B cell (primary cell): ENCODE results near the gene MAP4K1. TPM values are rescaled to one million over a fixed set of nuclear protein-coding genes. Genes with fewer than 3 reads are reported as not detected.

Experiments
- ATAC-seq: fragments of 200-7000 bp; cut with Tn5 transposase; one replicate; pipeline ENCODE4 v1.10.0; 2021; ENCODE audit warnings: low read depth, mild to moderate bottlenecking, moderate number of reproducible peaks, moderate library complexity
- CTCF ChIA-PET: fragments of 350-600 bp; sonication (Branson Sonifier 250); formaldehyde crosslinking; loops from one replicate; lab custom pipeline; 2021; ENCODE audit warnings: antibody characterized with exemption, inconsistent platforms; lab: Charles Lee
- POLR2A ChIA-PET: fragments of 350-600 bp; sonication (Branson Sonifier 250); formaldehyde crosslinking; loops from one replicate; lab custom pipeline; 2021; ENCODE audit warnings: antibody characterized with exemption; lab: Charles Lee
- DNase-seq: peaks from one replicate; pipeline ENCODE4 v3.0.0; 2013
- H2AFZ ChIP-seq: 2 replicates; pipeline ENCODE4 v1.6.1; 2012; ENCODE audit warnings: mild to moderate bottlenecking, low read depth, low read length; ENCODE audit not compliant: insufficient read depth, poor library complexity, severe bottlenecking
- H3K27ac ChIP-seq, 2 donors: 1 replicate in 1 of 2; 2 replicates in 1 of 2; pipeline ENCODE4 v1.5.1; 2012 to 2013; ENCODE audit warnings: low read length in 2 of 2, mild to moderate bottlenecking in 2 of 2, moderate library complexity in 1 of 2
- H3K27me3 ChIP-seq, 4 experiments: fragments of 200-600 bp in 1 of 4; sonication (generic) in 1 of 4; replicated peaks in 1 of 4; 1 replicate in 2 of 4; 2 replicates in 2 of 4; pipeline versions ENCODE4 v1.6.1 to v1.7.0; 2013 to 2016; ENCODE audit warnings: low read length in 3 of 4, mild to moderate bottlenecking in 2 of 4, mixed read lengths in 1 of 4, moderate library complexity in 1 of 4; ENCODE audit not compliant: insufficient read depth in 4 of 4, control insufficient read depth in 3 of 4; ENCODE audit errors: control extremely low read depth in 1 of 4
- H3K36me3 ChIP-seq, 2 experiments: replicated peaks in 1 of 2; 1 replicate in 1 of 2; 2 replicates in 1 of 2; pipeline versions ENCODE4 v1.6.1 to v1.7.1; 2013; ENCODE audit warnings: low read length in 1 of 2; ENCODE audit not compliant: insufficient read depth in 2 of 2, control insufficient read depth in 1 of 2; ENCODE audit errors: control extremely low read depth in 1 of 2, extremely low read depth in 1 of 2
- H3K4me1 ChIP-seq, 2 donors: fragments of 200-600 bp in 1 of 2; sonication (generic) in 1 of 2; 1 replicate in 1 of 2; 2 replicates in 1 of 2; pipeline versions ENCODE4 v1.5.1 to v1.6.1; 2013 to 2017; ENCODE audit warnings: low read length in 2 of 2; ENCODE audit not compliant: control insufficient read depth in 2 of 2, insufficient read depth in 2 of 2
- H3K4me2 ChIP-seq: replicated peaks from 2 replicates; pipeline ENCODE3; 2012; ENCODE audit warnings: mild to moderate bottlenecking, low read depth, low read length; ENCODE audit not compliant: poor library complexity, severe bottlenecking
- H3K4me3 ChIP-seq, 5 experiments: fragments of 200-600 bp in 1 of 5; sonication (generic) in 1 of 5; 1 replicate in 3 of 5; 2 replicates in 2 of 5; pipeline versions ENCODE4 v1.5.1 to v1.7.0; 2011 to 2016; ENCODE audit warnings: low read length in 4 of 5, mild to moderate bottlenecking in 4 of 5, low read depth in 2 of 5, control low read depth in 1 of 5, moderate library complexity in 1 of 5; ENCODE audit not compliant: insufficient read depth in 1 of 5; ENCODE audit errors: control extremely low read depth in 1 of 5, extremely low read depth in 1 of 5
- H3K79me2 ChIP-seq: fragments of 200-600 bp; sonication (generic); one replicate; pipeline ENCODE4 v1.6.0; 2016; ENCODE audit warnings: low read length; ENCODE audit not compliant: control insufficient read depth, insufficient read depth
- H3K9ac ChIP-seq: fragments of 200-600 bp; sonication (generic); 2 replicates; pipeline ENCODE4 v1.6.1; 2017; ENCODE audit warnings: mild to moderate bottlenecking, low read length, moderate library complexity
- H3K9me3 ChIP-seq, 3 donors: one replicate each; pipeline versions ENCODE4 v1.6.1 to v1.7.1; 2013; ENCODE audit warnings: low read length in 2 of 3; ENCODE audit not compliant: control insufficient read depth in 2 of 3, insufficient read depth in 1 of 3; ENCODE audit errors: control extremely low read depth in 1 of 3
- H4K20me1 ChIP-seq: 2 replicates; pipeline ENCODE4 v1.6.0; 2012; ENCODE audit warnings: mild to moderate bottlenecking, low read length; ENCODE audit not compliant: insufficient read depth, control insufficient read depth, poor library complexity, severe bottlenecking
- H3K27ac Mint-ChIP-seq: one replicate; pipeline ENCODE4 v1.8.0; 2021; ENCODE audit warnings: mixed read lengths
- H3K27me3 Mint-ChIP-seq: one replicate; pipeline ENCODE4 v1.8.0; 2021; ENCODE audit warnings: mixed read lengths
- H3K4me1 Mint-ChIP-seq: one replicate; pipeline ENCODE4 v1.8.0; 2021; ENCODE audit warnings: mixed read lengths
- H3K4me3 Mint-ChIP-seq: one replicate; pipeline ENCODE4 v1.8.0; 2021; ENCODE audit warnings: mixed read lengths
- H3K9me3 Mint-ChIP-seq: one replicate; pipeline ENCODE4 v1.8.0; 2022; ENCODE audit warnings: mixed read lengths; ENCODE audit not compliant: insufficient read depth
- EZH2 ChIP-seq: IDR thresholded peaks from 2 replicates; pipeline ENCODE4 v1.6.1; 2012; ENCODE audit warnings: borderline replicate concordance, low read depth, mild to moderate bottlenecking, moderate library complexity, low read length; ENCODE audit not compliant: insufficient read depth, poor library complexity, severe bottlenecking
- WGBS: methylation state at CpG from one replicate; pipeline ENCODE4 v1.1.5; 2013; ENCODE audit warnings: missing lambda C conversion rate; ENCODE audit not compliant: insufficient coverage; 5-methylcytosine and 5-hydroxymethylcytosine counted together
- intact Hi-C: fragments of 100-400 bp; cut with micrococcal nuclease; formaldehyde crosslinking; loops from one replicate; pipeline ENCODE4 v1.10.0; 2022
- polyA plus RNA-seq: library from polyadenylated mRNA; depleted of rRNA; stranded (reverse); fragments of >200 nt; gene quantifications from 2 replicates; pipeline ENCODE4 v1.2.3, GENCODE V29; 2012
- total RNA-seq, 2 donors: library from RNA; stranded (reverse); fragments of 120-200 nt in 1 of 2; gene quantifications; 1 replicate in 1 of 2; 2 replicates in 1 of 2; pipeline versions ENCODE4 v1.2.3 to v1.2.4, GENCODE V29; 2013 to 2022
- TF ChIP-seq, protein P1 (sequence below): fragments of 200-600 bp; IDR thresholded peaks from one replicate; pipeline ENCODE4 v1.8.0; 2022; ENCODE audit warnings: antibody characterized with exemption, mild to moderate bottlenecking

The MAP4K1 gene
- total and polyA plus RNA-seq, 2 donors (not counting 1 experiment from before 2014, with no cell fraction given) = 291 to 415 TPM

DNA sequence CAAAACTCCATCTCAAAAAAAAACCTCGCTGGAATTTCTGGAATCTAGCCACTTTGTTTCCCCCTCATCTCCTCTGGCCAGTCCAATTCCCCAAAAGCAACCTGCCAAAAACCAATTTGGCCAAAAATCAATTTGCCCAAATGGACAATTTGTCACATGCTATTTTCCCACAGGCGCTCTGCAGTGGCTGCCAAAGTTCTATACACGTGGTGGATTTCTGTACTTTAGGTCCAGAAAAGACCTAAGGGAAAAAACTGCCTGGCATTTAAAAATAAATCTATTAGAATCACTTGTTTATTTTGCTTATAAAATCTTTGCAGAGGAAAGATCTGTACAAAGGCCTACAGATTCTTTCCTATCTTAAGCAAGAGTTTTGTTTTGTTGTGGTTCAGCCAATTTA lies 79.4 kb downstream of the MAP4K1 start:
- Histone ChIP-seq H4K20me1 (no peaks in the 10 kb centered on the region), H3K36me3 (no peaks in the 10 kb centered on the region), H3K4me3 (no peak overlapping the region), H3K9ac (no peak overlapping the region), H3K9me3 (peaks cover 0 to 29% (median 17%) of the 10 kb centered on the region in 3 donors), H2AFZ (no peak overlapping the region), H3K79me2 (no peaks in the 10 kb centered on the region), H3K27ac (no peak overlapping the region), H3K27me3 (peaks cover 0 to 23% (median 7%) of the 10 kb centered on the region in 4 experiments), H3K4me2 (no peak overlapping the region), H3K4me1 (peaks cover 0 to 3% of the 10 kb centered on the region in 2 donors)
- CTCF ChIA-PET = interaction anchor here (1.3 kb wide), 1 partner anchor 96 kb away, joined by 3 read pairs; no protein-coding TSS in a partner anchor
- Mint-ChIP-seq H3K4me3 (no peak overlapping the region), H3K27ac (no peak overlapping the region), H3K9me3 (peaks cover 5% of the 10 kb centered on the region), H3K27me3 (peaks cover 21% of the 10 kb centered on the region), H3K4me1 (peaks cover 5% of the 10 kb centered on the region)
- intact Hi-C loops = no loop called here
- ATAC-seq (no peak), DNase-seq (no peak)
- TF ChIP-seq, protein P1, sequence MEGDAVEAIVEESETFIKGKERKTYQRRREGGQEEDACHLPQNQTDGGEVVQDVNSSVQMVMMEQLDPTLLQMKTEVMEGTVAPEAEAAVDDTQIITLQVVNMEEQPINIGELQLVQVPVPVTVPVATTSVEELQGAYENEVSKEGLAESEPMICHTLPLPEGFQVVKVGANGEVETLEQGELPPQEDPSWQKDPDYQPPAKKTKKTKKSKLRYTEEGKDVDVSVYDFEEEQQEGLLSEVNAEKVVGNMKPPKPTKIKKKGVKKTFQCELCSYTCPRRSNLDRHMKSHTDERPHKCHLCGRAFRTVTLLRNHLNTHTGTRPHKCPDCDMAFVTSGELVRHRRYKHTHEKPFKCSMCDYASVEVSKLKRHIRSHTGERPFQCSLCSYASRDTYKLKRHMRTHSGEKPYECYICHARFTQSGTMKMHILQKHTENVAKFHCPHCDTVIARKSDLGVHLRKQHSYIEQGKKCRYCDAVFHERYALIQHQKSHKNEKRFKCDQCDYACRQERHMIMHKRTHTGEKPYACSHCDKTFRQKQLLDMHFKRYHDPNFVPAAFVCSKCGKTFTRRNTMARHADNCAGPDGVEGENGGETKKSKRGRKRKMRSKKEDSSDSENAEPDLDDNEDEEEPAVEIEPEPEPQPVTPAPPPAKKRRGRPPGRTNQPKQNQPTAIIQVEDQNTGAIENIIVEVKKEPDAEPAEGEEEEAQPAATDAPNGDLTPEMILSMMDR = no peak
- TF ChIP-seq EZH2 = no peak
- POLR2A ChIA-PET = no interaction called here
- WGBS = 94% methylated on average over 2 of the region's 3 CpGs

Other genes with a start within 250 kb of the MAP4K1 start
- 77.1 and 88.1 TPM in 2 replicates for gene PSMD8, start 243.4 kb downstream of the MAP4K1 start, total RNA-seq
- 77.1 and 122 TPM in 2 replicates for gene PSMD8, start 243.4 kb downstream of the MAP4K1 start, polyA plus RNA-seq
- 0.34 TPM in 2 replicates for gene GGN, start 229.9 kb downstream of the MAP4K1 start, total RNA-seq
- gene GGN, start 229.9 kb downstream of the MAP4K1 start, polyA plus RNA-seq = not detected in 2 replicates
- gene SPRED3, start 229.3 kb downstream of the MAP4K1 start, total RNA-seq = 1.1 and 1.2 TPM in 2 replicates
- gene SPRED3, start 229.3 kb downstream of the MAP4K1 start, polyA plus RNA-seq = 1.7 and 2.0 TPM in 2 replicates
- 44.1 and 45.3 TPM in 2 replicates for gene FAM98C, start 214.9 kb downstream of the MAP4K1 start, total RNA-seq
- 62.0 and 73.5 TPM in 2 replicates for gene FAM98C, start 214.9 kb downstream of the MAP4K1 start, polyA plus RNA-seq
- gene RASGRP4, start 191.7 kb downstream of the MAP4K1 start, total RNA-seq = 0.20 TPM in 1 of 2 replicates, not detected in the other
- 0.98 and 1.5 TPM in 2 replicates for gene RASGRP4, start 191.7 kb downstream of the MAP4K1 start, polyA plus RNA-seq
- gene RYR1, start 184.3 kb downstream of the MAP4K1 start, total RNA-seq = 3.3 and 3.8 TPM in 2 replicates
- gene RYR1, start 184.3 kb downstream of the MAP4K1 start, polyA plus RNA-seq = 0.06 and 0.43 TPM in 2 replicates
- 284 and 295 TPM in 2 replicates for gene EIF3K, start 1.2 kb upstream of the MAP4K1 start, total RNA-seq
- gene EIF3K, start 1.2 kb upstream of the MAP4K1 start, polyA plus RNA-seq = 773 and 841 TPM in 2 replicates
- gene ACTN4, start 29.7 kb upstream of the MAP4K1 start, total RNA-seq = 154 and 164 TPM in 2 replicates
- 80.5 and 108 TPM in 2 replicates for gene ACTN4, start 29.7 kb upstream of the MAP4K1 start, polyA plus RNA-seq
- gene CAPN12, start 126.5 kb upstream of the MAP4K1 start, total RNA-seq = 28.6 TPM in 2 replicates
- 50.5 and 104 TPM in 2 replicates for gene CAPN12, start 126.5 kb upstream of the MAP4K1 start, polyA plus RNA-seq
- not detected in 2 replicates for gene LGALS7, start 155.6 kb upstream of the MAP4K1 start, total RNA-seq
- gene LGALS7, start 155.6 kb upstream of the MAP4K1 start, polyA plus RNA-seq = not detected in 2 replicates
- gene LGALS7B, start 171.2 kb upstream of the MAP4K1 start, total RNA-seq = not detected in 2 replicates
- not detected in 2 replicates for gene LGALS7B, start 171.2 kb upstream of the MAP4K1 start, polyA plus RNA-seq
- 6.9 and 8.4 TPM in 2 replicates for gene LGALS4, start 195.0 kb upstream of the MAP4K1 start, total RNA-seq
- 5.2 and 5.4 TPM in 2 replicates for gene LGALS4, start 195.0 kb upstream of the MAP4K1 start, polyA plus RNA-seq
- 133 and 151 TPM in 2 replicates for gene ECH1, start 213.8 kb upstream of the MAP4K1 start, total RNA-seq
- 111 and 144 TPM in 2 replicates for gene ECH1, start 213.8 kb upstream of the MAP4K1 start, polyA plus RNA-seq
- gene HNRNPL, start 232.0 kb upstream of the MAP4K1 start, total RNA-seq = 397 and 418 TPM in 2 replicates
- 292 and 444 TPM in 2 replicates for gene HNRNPL, start 232.0 kb upstream of the MAP4K1 start, polyA plus RNA-seq